IPS DF 19.7 (cell line): ENCODE results near the gene TSTD2.
"Not testable (repeated sequence)": the region's sequence is repeated elsewhere in the genome, so short reads cannot be mapped to it uniquely, and the experiment has no call there.

ENCODE experiments used
- DNase-seq: peaks from one replicate; pipeline ENCODE4 v3.0.0-alpha.2; 2013; ENCODE audit warnings: low read depth, low spot score

TSTD2 gene

GRCh38 chr9:97586909-97587308 is 46.3 kb downstream of the TSTD2 start:
- not testable (repeated sequence) for DNase-seq

GRCh38 chr9:97584778-97585177 is 48.4 kb downstream of the TSTD2 start:
- not testable (repeated sequence) for DNase-seq

- DNase-seq: not testable (repeated sequence)
Measured at GRCh38 chr9:97581590-97581989, 51.6 kb downstream of the TSTD2 start.

GRCh38 chr9:97579914-97580313 is 53.3 kb downstream of the TSTD2 start:
- DNase-seq: no peak

- DNase-seq: no peak
Measured at GRCh38 chr9:97578846-97579245, 54.3 kb downstream of the TSTD2 start.

- no peak for DNase-seq
Measured at GRCh38 chr9:97577051-97577450, 56.1 kb downstream of the TSTD2 start.

- no peak for DNase-seq
Measured at GRCh38 chr9:97575673-97576200, 57.4 kb downstream of the TSTD2 start.

- DNase-seq: not testable (repeated sequence)
Measured at GRCh38 chr9:97574921-97575672, 58.1 kb downstream of the TSTD2 start.

GRCh38 chr9:97574101-97574571 is 59.0 kb downstream of the TSTD2 start:
- not testable (repeated sequence) for DNase-seq

GRCh38 chr9:97573482-97574073 is 59.6 kb downstream of the TSTD2 start:
- DNase-seq: no peak

- DNase-seq: no peak
Measured at GRCh38 chr9:97572892-97573365, 60.2 kb downstream of the TSTD2 start.

- no peak for DNase-seq
Measured at GRCh38 chr9:97572196-97572891, 60.8 kb downstream of the TSTD2 start.

- no peak for DNase-seq
Measured at GRCh38 chr9:97571664-97572063, 61.5 kb downstream of the TSTD2 start.

- no peak for DNase-seq
Measured at GRCh38 chr9:97570899-97571298, 62.3 kb downstream of the TSTD2 start.

GRCh38 chr9:97568461-97569275 is 64.5 kb downstream of the TSTD2 start:
- no peak for DNase-seq

GRCh38 chr9:97567894-97568202 is 65.3 kb downstream of the TSTD2 start:
- DNase-seq: no peak

- DNase-seq: no peak
Measured at GRCh38 chr9:97567182-97567893, 65.8 kb downstream of the TSTD2 start.

- no peak for DNase-seq
Measured at GRCh38 chr9:97565262-97565661, 67.9 kb downstream of the TSTD2 start.

- no peak for DNase-seq
Measured at GRCh38 chr9:97564291-97565175, 68.6 kb downstream of the TSTD2 start.
